ENCODE measurements around the gene DNAH11. TPM values are rescaled to one million over a fixed set of nuclear protein-coding genes. Genes with fewer than 3 reads are reported as not detected.

DNAH11 gene
- total and polyA plus RNA-seq, 9 of the 15 experiments (the other 6 are each of a cell fraction or from before 2014, with no cell fraction given) = under 0.01 TPM; not detected in 7

GRCh38 chr7:21806388-21806787 is 263.5 kb downstream of the DNAH11 start:
- DNase-seq (ENCODE audit: extremely low read depth in 1 of 4, low spot score in 3 of 4) (no peak), FAIRE-seq (no peak), ATAC-seq (no peak)
- H2AFZ ChIP-seq (ENCODE audit: low read depth, low read length) = no peak overlapping the region
- no TSS peak for BruUV-seq (replicated peaks)
- no peaks in the 10 kb centered on the region for H4K20me1 ChIP-seq (replicated peaks; ENCODE audit: control insufficient read depth, insufficient read depth, low read length)
- no peaks in the 10 kb centered on the region for H3K4me1 ChIP-seq (replicated peaks in 1 of 2; ENCODE audit: control insufficient read depth in 2 of 2, insufficient read depth in 2 of 2, low read length in 2 of 2)
- no peak overlapping the region for H3K4me3 ChIP-seq
- ChIA-PET CTCF (ENCODE audit: low intra/inter-chr PET ratio) (no interaction called here), POLR2A (no interaction called here)
- H3K4me2 ChIP-seq (ENCODE audit: insufficient read depth, low read length) = no peak overlapping the region
- in situ Hi-C loops (cut with MboI) (no loop called here), intact Hi-C loops (cut with micrococcal nuclease) (no loop called here)
- H3K27me3 ChIP-seq (ENCODE audit: control insufficient read depth in 2 of 2, insufficient read depth in 2 of 2, low read length in 2 of 2) = no peaks in the 10 kb centered on the region; a peak in 1 of 5 replicates
- no peaks in the 10 kb centered on the region for H3K79me2 ChIP-seq (ENCODE audit: control insufficient read depth, insufficient read depth, low read length)
- no peak overlapping the region for H3K27ac ChIP-seq (ENCODE audit: extremely low read depth, low read depth, low read length)
- no peaks in the 10 kb centered on the region for H3K9me3 ChIP-seq (replicated peaks; ENCODE audit: control insufficient read depth, insufficient read depth, low read depth, low read length)
- H3K9ac ChIP-seq (ENCODE audit: insufficient read depth in 1 of 2, low read depth in 2 of 2, low read length in 2 of 2) = no peak overlapping the region
- no peak for TF ChIP-seq ZNF695 (CRISPR knock-in tag; IDR thresholded peaks at IDR 0.05)
- no peaks in the 10 kb centered on the region for H3K9me1 ChIP-seq (ENCODE audit: control insufficient read depth, insufficient read depth, low read length)
- no peaks in the 10 kb centered on the region for H3K36me3 ChIP-seq (ENCODE audit: control insufficient read depth, insufficient read depth, low read length)
- 0% methylated on average over 3 of the region's 3 CpGs for WGBS (ENCODE audit: insufficient coverage, low coverage, missing lambda C conversion rate)

GRCh38 chr7:21819048-21819447 is 276.2 kb downstream of the DNAH11 start:
- POLR2A ChIA-PET = no interaction called here
- H3K4me2 ChIP-seq (ENCODE audit: insufficient read depth, low read length) = no peak overlapping the region
- BruUV-seq (replicated peaks) = no TSS peak
- CTCF ChIA-PET (ENCODE audit: low intra/inter-chr PET ratio) = no interaction called here
- H3K27ac ChIP-seq (ENCODE audit: extremely low read depth, low read depth, low read length) = no peak overlapping the region
- intact Hi-C loops (cut with micrococcal nuclease) = no loop called here
- no peak overlapping the region for H2AFZ ChIP-seq (ENCODE audit: low read depth, low read length)
- no peaks in the 10 kb centered on the region for H3K79me2 ChIP-seq (ENCODE audit: control insufficient read depth, insufficient read depth, low read length)
- no peaks in the 10 kb centered on the region for H4K20me1 ChIP-seq (replicated peaks; ENCODE audit: control insufficient read depth, insufficient read depth, low read length)
- no peaks in the 10 kb centered on the region for H3K9me3 ChIP-seq (replicated peaks; ENCODE audit: control insufficient read depth, insufficient read depth, low read depth, low read length)
- H3K9me1 ChIP-seq (ENCODE audit: control insufficient read depth, insufficient read depth, low read length) = no peaks in the 10 kb centered on the region
- FAIRE-seq (no peak), ATAC-seq (no peak), DNase-seq (ENCODE audit: extremely low read depth in 1 of 4, low spot score in 3 of 4) (no peak)
- no peak overlapping the region for H3K4me3 ChIP-seq
- no peak overlapping the region for H3K9ac ChIP-seq (ENCODE audit: insufficient read depth in 1 of 2, low read depth in 2 of 2, low read length in 2 of 2)
- in situ Hi-C loops (cut with MboI) = no loop called here
- WGBS (ENCODE audit: insufficient coverage, low coverage, missing lambda C conversion rate) = 0% methylated on average over 3 of the region's 3 CpGs
- H3K27me3 ChIP-seq (ENCODE audit: control insufficient read depth in 2 of 2, insufficient read depth in 2 of 2, low read length in 2 of 2) = no peaks in the 10 kb centered on the region
- H3K36me3 ChIP-seq (ENCODE audit: control insufficient read depth, insufficient read depth, low read length) = no peaks in the 10 kb centered on the region
- no peaks in the 10 kb centered on the region for H3K4me1 ChIP-seq (replicated peaks in 1 of 2; ENCODE audit: control insufficient read depth in 2 of 2, insufficient read depth in 2 of 2, low read length in 2 of 2)
- TF ChIP-seq PREB (CRISPR knock-in tag; IDR thresholded peaks at IDR 0.05) (no peak), ELK1 (CRISPR knock-in tag; IDR thresholded peaks at IDR 0.05) (no peak), IRF2 (CRISPR knock-in tag; IDR thresholded peaks at IDR 0.05) (no peak), NFIC (IDR thresholded peaks at IDR 0.05) (no peak), SAFB (IDR thresholded peaks at IDR 0.05; ENCODE audit: borderline replicate concordance, low read depth, low read length) (no peak), TCF7 (IDR thresholded peaks at IDR 0.05; ENCODE audit: borderline replicate concordance) (no peak), ZBTB49 (CRISPR knock-in tag; IDR thresholded peaks at IDR 0.05; ENCODE audit: borderline replicate concordance) (no peak), ZHX1 (conservative IDR thresholded peaks at IDR 0.05; ENCODE audit: low read length) (no peak)

All from K562 (cell line).